LNCaP clone FGC (cell line): ENCODE results near the gene GRM4.

ENCODE experiments used
- DNase-seq: peaks from one replicate; pipeline ENCODE4 v3.0.0-alpha.2; 2011; ENCODE audit warnings: low read depth
- H3K4me3 ChIP-seq: 2 replicates; pipeline ENCODE4 v1.5.1; 2011; ENCODE audit warnings: mild to moderate bottlenecking, low read depth, low read length, control low read depth
- TF ChIP-seq, protein P1 (sequence below): IDR thresholded peaks from 2 replicates; pipeline ENCODE4 v1.5.1; 2012; ENCODE audit warnings: mild to moderate bottlenecking; ENCODE audit not compliant: control insufficient read depth, insufficient read depth; ENCODE audit errors: extremely low read depth

The GRM4 gene

DNA sequence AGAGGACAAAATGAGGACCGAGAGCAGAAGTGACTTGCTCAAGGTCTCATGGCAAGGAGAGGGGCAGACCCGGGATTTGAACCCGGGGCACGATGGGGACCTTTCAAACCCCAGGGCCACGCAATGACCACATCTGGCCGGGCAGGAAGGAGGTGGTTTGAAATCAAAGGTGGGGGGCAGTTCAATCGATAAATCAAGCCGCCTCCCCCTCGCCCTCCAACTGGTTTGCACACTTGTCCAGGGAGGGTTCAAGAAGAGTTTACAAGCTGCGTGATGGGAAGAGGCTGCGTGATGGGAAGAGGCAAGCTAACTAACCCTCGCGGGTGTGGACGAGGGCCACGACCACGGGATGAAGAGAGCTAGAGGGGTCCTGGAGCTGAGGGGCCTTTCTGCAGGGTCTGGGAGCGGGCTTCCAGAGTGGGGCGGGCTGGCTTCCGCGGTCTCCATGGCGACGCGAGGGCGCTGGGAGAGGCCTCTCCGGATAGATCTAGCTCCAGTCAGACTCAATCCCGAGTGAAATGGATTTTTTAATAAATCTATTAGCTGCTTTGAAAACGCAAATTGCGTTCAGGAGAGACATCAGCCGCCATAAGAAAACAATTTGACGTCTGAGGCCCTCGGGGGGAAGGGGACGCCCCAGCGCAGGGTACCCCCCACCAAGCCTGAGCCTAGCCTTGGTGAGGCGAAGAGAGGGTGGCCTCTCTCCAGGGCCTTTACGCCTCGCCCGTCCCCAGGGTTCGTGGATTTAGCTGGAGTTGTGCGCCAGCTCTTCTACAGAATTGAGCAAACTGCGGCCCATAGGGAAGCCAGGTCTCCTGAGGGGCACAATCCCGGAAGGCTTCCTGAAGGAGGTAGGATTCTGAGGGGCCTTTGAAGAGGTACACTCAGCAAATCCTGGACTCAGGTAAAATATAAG, 143.9 kb downstream of the GRM4 start:
- DNase-seq: no peak
- TF ChIP-seq, protein P1, sequence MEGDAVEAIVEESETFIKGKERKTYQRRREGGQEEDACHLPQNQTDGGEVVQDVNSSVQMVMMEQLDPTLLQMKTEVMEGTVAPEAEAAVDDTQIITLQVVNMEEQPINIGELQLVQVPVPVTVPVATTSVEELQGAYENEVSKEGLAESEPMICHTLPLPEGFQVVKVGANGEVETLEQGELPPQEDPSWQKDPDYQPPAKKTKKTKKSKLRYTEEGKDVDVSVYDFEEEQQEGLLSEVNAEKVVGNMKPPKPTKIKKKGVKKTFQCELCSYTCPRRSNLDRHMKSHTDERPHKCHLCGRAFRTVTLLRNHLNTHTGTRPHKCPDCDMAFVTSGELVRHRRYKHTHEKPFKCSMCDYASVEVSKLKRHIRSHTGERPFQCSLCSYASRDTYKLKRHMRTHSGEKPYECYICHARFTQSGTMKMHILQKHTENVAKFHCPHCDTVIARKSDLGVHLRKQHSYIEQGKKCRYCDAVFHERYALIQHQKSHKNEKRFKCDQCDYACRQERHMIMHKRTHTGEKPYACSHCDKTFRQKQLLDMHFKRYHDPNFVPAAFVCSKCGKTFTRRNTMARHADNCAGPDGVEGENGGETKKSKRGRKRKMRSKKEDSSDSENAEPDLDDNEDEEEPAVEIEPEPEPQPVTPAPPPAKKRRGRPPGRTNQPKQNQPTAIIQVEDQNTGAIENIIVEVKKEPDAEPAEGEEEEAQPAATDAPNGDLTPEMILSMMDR: no peak
- H3K4me3 ChIP-seq: no peak overlapping the region

DNA sequence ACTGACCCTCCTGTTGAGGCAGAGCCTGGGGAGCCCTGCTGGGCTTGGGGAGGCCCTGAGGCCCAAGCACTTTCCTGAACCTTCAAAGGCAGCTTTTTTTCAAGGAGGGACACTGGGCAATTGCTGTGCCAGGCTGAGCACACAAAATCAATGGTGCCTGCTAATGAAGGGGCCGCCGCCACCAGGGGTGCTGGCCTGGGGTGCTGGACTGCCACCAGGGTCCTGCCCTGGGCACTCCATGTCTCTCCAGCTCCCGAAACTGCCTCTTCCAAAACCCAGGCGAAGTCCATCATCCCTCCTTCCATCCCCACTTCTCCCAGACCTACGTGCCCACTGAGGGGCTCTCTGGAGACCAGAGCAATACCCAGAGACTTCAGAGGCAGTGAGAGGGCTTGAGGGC, 145.6 kb downstream of the GRM4 start:
- TF ChIP-seq, protein P1: no peak
- no peak for DNase-seq
- no peak overlapping the region for H3K4me3 ChIP-seq

DNA sequence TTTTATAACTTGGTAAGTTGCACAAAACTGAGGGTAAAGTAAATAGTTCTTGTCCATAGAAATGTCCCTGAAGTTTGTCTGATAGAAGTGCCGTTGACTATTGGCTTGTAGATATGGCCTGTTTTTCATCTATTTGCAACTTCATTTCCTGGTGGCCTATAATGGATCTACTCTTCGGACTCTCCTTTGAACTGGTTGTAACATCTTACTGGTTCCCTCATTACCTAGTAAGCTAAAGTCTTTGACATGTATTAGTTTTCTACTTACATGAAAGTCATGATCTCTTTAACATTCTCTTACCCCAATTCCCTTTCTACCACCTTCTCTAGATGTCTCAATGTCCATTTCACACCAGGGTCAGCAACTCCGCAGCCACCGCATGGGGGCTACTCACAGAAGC, 146.3 kb downstream of the GRM4 start:
- TF ChIP-seq, protein P1: no peak
- H3K4me3 ChIP-seq: no peak overlapping the region
- DNase-seq: no peak

DNA sequence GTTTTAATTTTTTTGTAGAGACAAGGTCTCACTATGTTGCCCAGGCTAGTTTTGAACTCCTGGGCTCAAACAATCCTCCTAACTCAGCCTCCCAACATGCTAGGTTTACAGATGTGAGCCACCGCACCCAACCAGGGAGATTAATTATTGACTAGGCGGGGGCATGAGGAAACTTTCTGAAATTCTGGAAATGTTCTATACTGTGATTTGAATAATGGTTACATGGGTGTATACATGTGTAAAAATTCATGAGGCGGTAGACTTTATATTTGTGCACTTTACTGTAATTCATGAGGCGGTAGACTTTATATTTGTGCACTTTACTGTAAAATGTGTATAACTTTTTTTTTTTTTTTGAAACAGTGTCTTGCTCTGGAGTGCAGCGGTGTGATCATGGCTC, 147.2 kb downstream of the GRM4 start:
- TF ChIP-seq, protein P1: no peak
- no peak overlapping the region for H3K4me3 ChIP-seq
- no peak for DNase-seq

DNA sequence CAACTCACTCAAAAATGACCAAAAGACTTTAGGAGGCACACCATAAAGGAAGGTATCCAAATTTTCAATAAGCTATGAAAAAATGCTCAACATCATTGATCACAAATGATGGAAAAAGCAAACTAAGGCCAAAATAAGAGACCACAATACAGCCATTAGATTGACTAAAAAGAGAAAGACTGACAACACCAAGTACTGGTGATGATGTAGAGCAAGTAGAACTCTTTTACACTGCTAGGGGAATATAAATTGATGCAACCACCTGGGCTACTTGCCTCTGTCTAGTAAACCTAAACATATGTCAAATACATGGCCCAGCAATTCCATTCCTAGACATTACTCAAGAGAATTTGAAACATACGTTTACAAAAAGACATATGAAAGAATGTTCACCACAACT, 148.6 kb downstream of the GRM4 start:
- no peak overlapping the region for H3K4me3 ChIP-seq
- TF ChIP-seq, protein P1: no peak
- no peak for DNase-seq

DNA sequence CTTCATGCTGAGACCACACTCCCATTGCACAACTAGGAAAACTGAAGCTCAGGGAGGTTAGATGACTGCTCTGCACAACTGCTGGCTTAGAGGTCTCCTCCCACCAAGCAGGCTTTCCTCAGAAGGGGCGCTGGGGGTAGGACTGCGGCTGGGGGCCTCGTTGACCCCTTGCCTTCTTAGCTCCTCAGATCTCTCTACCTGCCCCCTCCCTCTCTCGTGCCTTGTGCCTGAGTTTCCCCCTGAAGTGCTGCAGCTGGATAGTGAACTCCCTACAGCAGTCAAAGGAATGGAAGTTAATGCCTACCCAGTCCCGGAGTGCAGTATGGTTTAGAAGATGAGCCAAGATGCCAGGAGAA, 149.8 kb downstream of the GRM4 start:
- DNase-seq: no peak
- TF ChIP-seq, protein P1: no peak
- H3K4me3 ChIP-seq: no peak overlapping the region
